A673 (cell line): ENCODE data around the gene EXOC6B.

Experiments
- CTCF ChIP-seq: fragments of 300-800, 200-600 bp; sonication (generic); conservative IDR thresholded peaks from 2 replicates; pipeline ENCODE4 v1.5.1; 2017; ENCODE audit warnings: low read depth, mild to moderate bottlenecking, antibody characterized with exemption, low read length, moderate library complexity, mixed read lengths
- EZH2 ChIP-seq: fragments of 200-600 bp; sonication (generic); IDR thresholded peaks from 2 replicates; pipeline ENCODE4 v1.6.1; 2017; ENCODE audit warnings: borderline replicate concordance, low read depth, mild to moderate bottlenecking, mixed read lengths, antibody characterized with exemption, low read length; ENCODE audit not compliant: poor library complexity, severe bottlenecking

DNA sequence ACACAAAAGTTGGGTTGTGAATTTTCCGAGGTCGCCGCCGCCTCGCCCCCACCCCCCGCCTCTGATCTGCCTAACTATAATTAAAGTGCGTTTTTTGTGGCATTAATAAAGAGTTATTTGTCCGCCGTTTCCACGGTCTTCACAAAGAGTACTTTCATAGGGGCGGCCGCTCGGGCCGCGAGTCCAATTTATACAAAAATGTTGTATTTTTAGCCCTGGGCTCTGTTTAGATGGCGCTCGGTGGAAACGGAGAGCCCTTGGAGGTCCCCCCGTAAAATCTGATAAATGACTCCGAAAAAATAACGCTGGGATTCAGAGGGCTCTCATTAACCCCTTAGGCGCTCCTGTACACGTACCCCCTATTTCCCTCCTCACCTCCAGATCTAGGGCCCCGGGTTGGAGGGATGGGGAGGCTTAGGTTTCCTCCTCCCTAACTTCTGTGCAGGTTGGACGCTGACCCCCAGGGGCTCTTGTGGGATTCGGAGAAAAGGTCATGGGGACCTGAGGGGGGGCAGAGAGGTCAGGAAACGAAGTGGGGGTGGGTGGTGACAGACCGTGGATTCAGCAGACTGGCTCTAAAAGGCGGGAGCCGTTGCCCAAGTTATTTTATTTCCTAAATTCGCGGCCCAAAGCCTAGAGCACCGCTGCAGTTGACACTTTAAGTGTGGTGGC lies 680.0 kb downstream of the EXOC6B start:
- no peak for TF ChIP-seq CTCF
- TF ChIP-seq EZH2 = no peak
